Parathyroid adenoma (tissue), 2 donors: ENCODE results near the gene SUCLG2.

Experiments
- H2AFZ ChIP-seq: fragments of 300-600 bp; sonication (generic); one replicate; pipeline ENCODE4 v1.7.0; 2017; ENCODE audit warnings: antibody characterized with exemption, mild to moderate bottlenecking
- H3K27ac ChIP-seq: fragments of 300-600 bp; sonication (generic); one replicate; pipeline ENCODE4 v1.7.0; 2017
- H3K27me3 ChIP-seq: fragments of 300-600 bp; sonication (generic); one replicate; pipeline ENCODE4 v1.7.0; 2017; ENCODE audit warnings: low read length; ENCODE audit not compliant: control insufficient read depth, insufficient read depth
- H3K36me3 ChIP-seq: fragments of 300-600 bp; sonication (generic); one replicate; pipeline ENCODE4 v1.7.0; 2017; ENCODE audit warnings: low read length; ENCODE audit not compliant: control insufficient read depth, insufficient read depth
- H3K4me1 ChIP-seq: fragments of 300-600 bp; sonication (generic); one replicate; pipeline ENCODE4 v1.7.0; 2017; ENCODE audit warnings: control low read depth
- H3K4me2 ChIP-seq: fragments of 300-600 bp; sonication (generic); one replicate; pipeline ENCODE4 v1.7.0; 2017; ENCODE audit warnings: low read length
- H3K4me3 ChIP-seq: fragments of 300-600 bp; sonication (generic); one replicate; pipeline ENCODE4 v1.7.0; 2017; ENCODE audit warnings: low read depth, low read length
- H3K79me2 ChIP-seq: fragments of 300-600 bp; sonication (generic); one replicate; pipeline ENCODE4 v1.7.0; 2017; ENCODE audit warnings: control low read depth
- H3K9ac ChIP-seq: fragments of 300-600 bp; sonication (generic); one replicate; pipeline ENCODE4 v1.7.0; 2017; ENCODE audit warnings: mild to moderate bottlenecking
- H3K9me3 ChIP-seq: fragments of 300-600 bp; sonication (generic); one replicate; pipeline ENCODE4 v1.7.0; 2017; ENCODE audit warnings: low read length; ENCODE audit not compliant: control insufficient read depth
- TF ChIP-seq, protein P1 (sequence below): fragments of 300-600 bp; sonication (generic); IDR thresholded peaks from one replicate; pipeline ENCODE4 v1.7.0; 2017; ENCODE audit warnings: antibody characterized with exemption, mild to moderate bottlenecking
- donor health status: primary hyperparathyroidism.

SUCLG2 gene

DNA sequence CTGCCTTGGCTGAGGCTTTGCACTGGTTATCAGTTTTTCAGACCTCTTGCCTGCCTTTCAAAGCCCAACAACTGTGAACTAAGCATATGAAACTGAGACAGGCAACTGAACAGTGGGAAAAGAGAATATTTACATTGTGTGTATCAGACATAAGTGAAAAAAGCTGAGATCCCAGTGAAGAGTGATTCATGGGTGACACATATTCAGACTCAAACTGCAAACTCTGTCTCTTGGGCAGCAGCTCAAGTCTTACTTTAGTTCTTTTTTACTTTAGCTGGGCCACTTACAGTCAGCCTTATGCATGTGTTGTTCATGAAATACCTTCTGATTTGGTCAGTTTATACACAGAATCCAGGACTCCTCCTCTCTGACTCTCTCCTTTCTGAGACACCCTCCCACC is 19.2 kb downstream of the SUCLG2 start:
- H3K4me3 ChIP-seq = no peak overlapping the region
- H2AFZ ChIP-seq = no peak overlapping the region
- H3K4me1 ChIP-seq = no peaks in the 10 kb centered on the region
- no peaks in the 10 kb centered on the region for H3K27me3 ChIP-seq
- no peaks in the 10 kb centered on the region for H3K36me3 ChIP-seq
- no peak overlapping the region for H3K9ac ChIP-seq
- TF ChIP-seq, protein P1, sequence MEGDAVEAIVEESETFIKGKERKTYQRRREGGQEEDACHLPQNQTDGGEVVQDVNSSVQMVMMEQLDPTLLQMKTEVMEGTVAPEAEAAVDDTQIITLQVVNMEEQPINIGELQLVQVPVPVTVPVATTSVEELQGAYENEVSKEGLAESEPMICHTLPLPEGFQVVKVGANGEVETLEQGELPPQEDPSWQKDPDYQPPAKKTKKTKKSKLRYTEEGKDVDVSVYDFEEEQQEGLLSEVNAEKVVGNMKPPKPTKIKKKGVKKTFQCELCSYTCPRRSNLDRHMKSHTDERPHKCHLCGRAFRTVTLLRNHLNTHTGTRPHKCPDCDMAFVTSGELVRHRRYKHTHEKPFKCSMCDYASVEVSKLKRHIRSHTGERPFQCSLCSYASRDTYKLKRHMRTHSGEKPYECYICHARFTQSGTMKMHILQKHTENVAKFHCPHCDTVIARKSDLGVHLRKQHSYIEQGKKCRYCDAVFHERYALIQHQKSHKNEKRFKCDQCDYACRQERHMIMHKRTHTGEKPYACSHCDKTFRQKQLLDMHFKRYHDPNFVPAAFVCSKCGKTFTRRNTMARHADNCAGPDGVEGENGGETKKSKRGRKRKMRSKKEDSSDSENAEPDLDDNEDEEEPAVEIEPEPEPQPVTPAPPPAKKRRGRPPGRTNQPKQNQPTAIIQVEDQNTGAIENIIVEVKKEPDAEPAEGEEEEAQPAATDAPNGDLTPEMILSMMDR = no peak
- H3K4me2 ChIP-seq = no peak overlapping the region
- no peaks in the 10 kb centered on the region for H3K9me3 ChIP-seq
- no peak overlapping the region for H3K27ac ChIP-seq
- H3K79me2 ChIP-seq = peaks cover 3% of the 10 kb centered on the region

- Histone ChIP-seq H3K4me2 (no peak overlapping the region), H3K9me3 (no peaks in the 10 kb centered on the region), H3K4me1 (no peaks in the 10 kb centered on the region), H3K79me2 (peaks cover 2% of the 10 kb centered on the region), H3K4me3 (no peak overlapping the region), H2AFZ (no peak overlapping the region), H3K27ac (no peak overlapping the region), H3K27me3 (no peaks in the 10 kb centered on the region), H3K9ac (no peak overlapping the region), H3K36me3 (no peaks in the 10 kb centered on the region)
- TF ChIP-seq, protein P1 = no peak
These were observed 23.6 kb downstream of the SUCLG2 start for GRCh38 chr3:67630666-67631362.

GRCh38 chr3:67624687-67625086 is 29.7 kb downstream of the SUCLG2 start:
- Histone ChIP-seq H3K9me3 (no peaks in the 10 kb centered on the region), H3K4me2 (no peak overlapping the region), H3K27me3 (no peaks in the 10 kb centered on the region), H3K36me3 (no peaks in the 10 kb centered on the region), H3K4me1 (no peaks in the 10 kb centered on the region), H3K79me2 (peaks cover 2% of the 10 kb centered on the region), H3K27ac (no peak overlapping the region), H2AFZ (no peak overlapping the region), H3K9ac (no peak overlapping the region), H3K4me3 (no peak overlapping the region)
- TF ChIP-seq, protein P1 = no peak

DNA sequence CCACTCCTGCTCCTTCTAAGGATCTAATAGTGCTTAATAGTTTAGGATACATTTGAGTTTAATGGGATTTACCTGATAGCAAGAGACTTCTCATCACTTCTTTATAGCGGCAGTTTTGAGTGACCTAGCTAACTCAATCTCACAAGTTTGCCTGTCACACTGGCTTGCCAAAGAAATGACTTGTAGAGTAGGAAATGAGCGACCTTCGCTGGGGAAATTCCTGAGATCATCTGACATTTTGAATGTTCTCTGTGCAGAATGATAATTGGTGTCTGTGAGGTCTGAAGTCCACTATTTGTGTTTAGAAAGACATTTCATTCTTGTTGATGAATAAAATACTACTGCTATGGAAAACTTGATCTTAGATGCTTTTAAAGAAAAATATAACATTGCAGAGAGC is 30.3 kb downstream of the SUCLG2 start:
- H3K27ac ChIP-seq = no peak overlapping the region
- H3K4me1 ChIP-seq = no peaks in the 10 kb centered on the region
- H3K27me3 ChIP-seq = no peaks in the 10 kb centered on the region
- no peaks in the 10 kb centered on the region for H3K36me3 ChIP-seq
- no peak overlapping the region for H3K4me3 ChIP-seq
- TF ChIP-seq, protein P1 = no peak
- no peak overlapping the region for H3K4me2 ChIP-seq
- H3K9me3 ChIP-seq = no peaks in the 10 kb centered on the region
- peaks cover 1% of the 10 kb centered on the region for H3K79me2 ChIP-seq
- no peak overlapping the region for H2AFZ ChIP-seq
- no peak overlapping the region for H3K9ac ChIP-seq

DNA sequence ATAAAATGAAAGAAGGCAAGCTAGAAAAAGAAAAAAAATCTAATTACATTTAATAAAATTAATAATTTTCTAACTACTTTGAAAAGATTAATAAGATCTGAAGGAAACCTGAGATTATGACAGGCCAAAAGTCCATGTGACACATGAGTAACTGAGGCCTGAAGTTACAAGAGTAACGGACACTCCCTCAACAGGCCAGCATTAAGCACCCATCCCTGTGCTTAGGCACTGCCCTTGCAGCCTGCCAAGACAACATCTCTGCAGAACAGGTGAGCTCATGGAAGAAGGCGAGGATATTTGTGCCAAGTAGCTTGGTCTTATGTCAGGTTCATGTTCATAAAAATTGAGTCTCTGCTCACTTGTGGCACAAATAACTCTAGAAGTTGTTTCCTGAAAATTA is 31.8 kb downstream of the SUCLG2 start:
- no peak overlapping the region for H2AFZ ChIP-seq
- H3K27ac ChIP-seq = no peak overlapping the region
- TF ChIP-seq, protein P1 = no peak
- no peaks in the 10 kb centered on the region for H3K27me3 ChIP-seq
- no peak overlapping the region for H3K9ac ChIP-seq
- no peaks in the 10 kb centered on the region for H3K9me3 ChIP-seq
- H3K4me1 ChIP-seq = no peaks in the 10 kb centered on the region
- H3K4me3 ChIP-seq = no peak overlapping the region
- no peaks in the 10 kb centered on the region for H3K79me2 ChIP-seq
- no peak overlapping the region for H3K4me2 ChIP-seq
- H3K36me3 ChIP-seq = no peaks in the 10 kb centered on the region
